ENCODE results near the gene RAB11FIP4.

DNA sequence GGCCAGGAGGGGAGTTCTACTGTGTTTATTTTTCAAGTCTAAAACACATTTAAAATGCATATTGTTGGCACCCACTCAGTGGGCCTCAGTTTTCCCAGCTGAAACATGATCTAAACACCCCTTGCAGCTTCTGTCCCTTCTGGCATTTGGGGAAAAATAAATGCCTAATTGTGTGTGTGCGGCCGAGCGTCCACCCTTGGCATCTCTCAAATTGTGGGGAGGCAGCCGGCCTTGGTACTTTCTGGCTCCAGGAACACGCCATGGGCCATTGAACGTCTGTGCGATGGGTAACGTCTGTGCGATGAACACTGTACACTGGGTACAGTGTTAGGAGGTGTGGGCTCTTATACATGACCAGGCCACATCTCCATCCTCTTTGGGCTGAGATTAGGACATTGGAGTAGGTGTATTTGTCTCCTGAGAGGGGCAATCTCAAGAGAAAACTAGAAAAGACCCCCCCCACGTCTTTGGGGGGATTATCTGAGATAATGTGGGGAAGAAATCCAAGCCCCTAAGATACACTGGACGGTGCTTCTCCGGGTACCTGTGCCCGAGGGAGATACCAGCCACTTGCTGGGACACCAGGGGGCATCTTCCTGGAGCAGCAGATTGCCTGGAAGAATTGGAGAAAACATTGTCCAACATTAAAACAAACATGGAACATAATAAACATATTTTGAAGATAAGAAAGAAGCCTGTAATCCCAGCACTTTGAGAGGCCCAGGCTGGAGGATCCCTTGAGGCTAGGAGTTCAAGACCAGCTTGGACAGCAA, 54.9 kb downstream of the RAB11FIP4 start:
- TF ChIP-seq, protein P1, sequence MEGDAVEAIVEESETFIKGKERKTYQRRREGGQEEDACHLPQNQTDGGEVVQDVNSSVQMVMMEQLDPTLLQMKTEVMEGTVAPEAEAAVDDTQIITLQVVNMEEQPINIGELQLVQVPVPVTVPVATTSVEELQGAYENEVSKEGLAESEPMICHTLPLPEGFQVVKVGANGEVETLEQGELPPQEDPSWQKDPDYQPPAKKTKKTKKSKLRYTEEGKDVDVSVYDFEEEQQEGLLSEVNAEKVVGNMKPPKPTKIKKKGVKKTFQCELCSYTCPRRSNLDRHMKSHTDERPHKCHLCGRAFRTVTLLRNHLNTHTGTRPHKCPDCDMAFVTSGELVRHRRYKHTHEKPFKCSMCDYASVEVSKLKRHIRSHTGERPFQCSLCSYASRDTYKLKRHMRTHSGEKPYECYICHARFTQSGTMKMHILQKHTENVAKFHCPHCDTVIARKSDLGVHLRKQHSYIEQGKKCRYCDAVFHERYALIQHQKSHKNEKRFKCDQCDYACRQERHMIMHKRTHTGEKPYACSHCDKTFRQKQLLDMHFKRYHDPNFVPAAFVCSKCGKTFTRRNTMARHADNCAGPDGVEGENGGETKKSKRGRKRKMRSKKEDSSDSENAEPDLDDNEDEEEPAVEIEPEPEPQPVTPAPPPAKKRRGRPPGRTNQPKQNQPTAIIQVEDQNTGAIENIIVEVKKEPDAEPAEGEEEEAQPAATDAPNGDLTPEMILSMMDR (IDR thresholded peaks at IDR 0.05), result no peak
- TF ChIP-seq POLR2A (IDR thresholded peaks at IDR 0.05), result no peak

All from gastroesophageal sphincter (tissue), 3 donors.